Keratinocyte (primary cell): ENCODE measurements around the gene UBE2K.

Source experiments
- CTCF ChIP-seq, 3 experiments: IDR thresholded peaks in 1 of 3; conservative IDR thresholded peaks in 1 of 3; optimal IDR thresholded peaks in 1 of 3; 2 replicates in 2 of 3; 3 replicates in 1 of 3; pipeline versions ENCODE3 to v1.5.1; 2011; ENCODE audit warnings: low read length in 3 of 3, mild to moderate bottlenecking in 3 of 3, moderate library complexity in 2 of 3, control low read depth in 1 of 3, inconsistent platforms in 1 of 3; ENCODE audit not compliant: insufficient read depth in 2 of 3; ENCODE audit errors: extremely low read depth in 1 of 3
- EZH2 ChIP-seq: IDR thresholded peaks from one replicate; pipeline ENCODE4 v1.6.1; 2012; ENCODE audit warnings: inconsistent platforms, mild to moderate bottlenecking, low read length, moderate library complexity

GRCh38 chr4:39698424-39699009 lies 581 bp downstream of the UBE2K start:
- TF ChIP-seq CTCF (optimal IDR thresholded peaks at IDR 0.05 in 1 of 3, IDR thresholded peaks at IDR 0.05 in 1 of 3, conservative IDR thresholded peaks at IDR 0.05 in 1 of 3; ENCODE audit: extremely low read depth in 1 of 3, insufficient read depth in 2 of 3, low read length in 3 of 3) (no peak), EZH2 (no peak)
